OCI-LY3 (cell line): ENCODE data around the gene SOD3.

Source experiments
- H2AFZ ChIP-seq: fragments of 200-600, 300-600 bp; shearing (Covaris generic); 2 replicates; pipeline ENCODE4 v1.6.0; 2014; ENCODE audit warnings: antibody characterized with exemption, low read depth, low read length
- H3K27ac ChIP-seq: fragments of 200-600, 300-600 bp; sonication (generic); 2 replicates; pipeline ENCODE4 v1.5.1; 2014; ENCODE audit warnings: mild to moderate bottlenecking, low read length, moderate library complexity, mixed read lengths
- H3K27me3 ChIP-seq: fragments of 200-600, 300-600 bp; sonication (generic); 2 replicates; pipeline ENCODE4 v1.6.1; 2014; ENCODE audit warnings: low read depth, low read length, mixed read lengths
- H3K36me3 ChIP-seq: fragments of 200-600, 300-600 bp; sonication (generic); replicated peaks from 2 replicates; pipeline ENCODE3; 2014; ENCODE audit warnings: low read depth, low read length, mixed read lengths
- H3K4me1 ChIP-seq: fragments of 300-600, 200-600 bp; sonication (generic); 2 replicates; pipeline ENCODE4 v1.6.1; 2014; ENCODE audit warnings: low read length, mixed read lengths
- H3K4me2 ChIP-seq: fragments of 200-600, 300-600 bp; sonication (generic); 2 replicates; pipeline ENCODE4 v1.6.1; 2014; ENCODE audit warnings: low read length, mixed read lengths
- H3K4me3 ChIP-seq: fragments of 300-600, 200-600 bp; sonication (generic); 2 replicates; pipeline ENCODE4 v1.5.1; 2014; ENCODE audit warnings: antibody characterized with exemption, mild to moderate bottlenecking, low read length, moderate library complexity
- H3K79me2 ChIP-seq: fragments of 300-600, 200-600 bp; shearing (Covaris generic); 2 replicates; pipeline ENCODE4 v1.6.1; 2014; ENCODE audit warnings: mild to moderate bottlenecking, low read length, mixed read lengths
- H3K9ac ChIP-seq: fragments of 300-600, 200-600 bp; shearing (Covaris generic); 2 replicates; pipeline ENCODE4 v1.6.0; 2014; ENCODE audit warnings: mild to moderate bottlenecking, low read length, moderate library complexity
- H3K9me3 ChIP-seq: fragments of 200-600, 300-600 bp; shearing (Covaris generic); 2 replicates; pipeline ENCODE4 v1.6.1; 2014; ENCODE audit warnings: low read length, mixed read lengths; ENCODE audit not compliant: insufficient read depth
- H4K20me1 ChIP-seq: fragments of 200-600, 300-600 bp; sonication (generic); 2 replicates; pipeline ENCODE4 v1.6.1; 2016; ENCODE audit warnings: low read length, mixed read lengths; ENCODE audit not compliant: insufficient read depth
- CTCF ChIP-seq: fragments of 200-600, 300-600 bp; sonication (generic); IDR thresholded peaks from 2 replicates; pipeline ENCODE4 v1.5.1; 2014; ENCODE audit warnings: antibody characterized with exemption, low read length, low read depth
- EZH2phosphoT487 ChIP-seq: fragments of 200-600 bp; shearing (Covaris generic); IDR thresholded peaks from 2 replicates; pipeline ENCODE4 v1.6.1; 2018; ENCODE audit warnings: antibody characterized with exemption, mixed run types, low read depth

SOD3 gene

GRCh38 chr4:24845902-24846301, 50.5 kb downstream of the SOD3 start:
- H3K9me3 ChIP-seq, result no peaks in the 10 kb centered on the region
- no peaks in the 10 kb centered on the region for H3K79me2 ChIP-seq
- H3K27me3 ChIP-seq, result 0 out of 2 replicates have a peak, but pooled peaks cover 3% of the 10 kb centered on the region
- TF ChIP-seq EZH2phosphoT487 (no peak), CTCF (no peak)
- no peak overlapping the region for H3K4me2 ChIP-seq
- H4K20me1 ChIP-seq, result no peaks in the 10 kb centered on the region
- H3K4me1 ChIP-seq, result no peaks in the 10 kb centered on the region
- H3K4me3 ChIP-seq, result no peak overlapping the region
- no peak overlapping the region for H3K27ac ChIP-seq
- no peak overlapping the region for H3K9ac ChIP-seq
- H3K36me3 ChIP-seq, result no peaks in the 10 kb centered on the region
- H2AFZ ChIP-seq, result no peak overlapping the region

- Histone ChIP-seq H3K27ac (no peak overlapping the region), H3K36me3 (no peaks in the 10 kb centered on the region)
- TF ChIP-seq EZH2phosphoT487 (no peak), CTCF (no peak)
These were observed 51.3 kb downstream of the SOD3 start for GRCh38 chr4:24846716-24847115.

GRCh38 chr4:24849351-24849750, 54.0 kb downstream of the SOD3 start:
- no peak overlapping the region for H3K4me3 ChIP-seq
- no peak overlapping the region for H2AFZ ChIP-seq
- H4K20me1 ChIP-seq, result no peaks in the 10 kb centered on the region
- no peaks in the 10 kb centered on the region for H3K36me3 ChIP-seq
- H3K4me1 ChIP-seq, result no peaks in the 10 kb centered on the region
- TF ChIP-seq EZH2phosphoT487, result no peak
- no peak for TF ChIP-seq CTCF
- peaks cover 15% of the 10 kb centered on the region; the same call in 1 of the 2 replicates for H3K27me3 ChIP-seq
- no peaks in the 10 kb centered on the region for H3K79me2 ChIP-seq
- no peak overlapping the region for H3K4me2 ChIP-seq
- no peak overlapping the region for H3K27ac ChIP-seq
- no peaks in the 10 kb centered on the region for H3K9me3 ChIP-seq
- H3K9ac ChIP-seq, result no peak overlapping the region

More at GRCh38 chr4:24846716-24847115, 51.3 kb downstream of the SOD3 start:
- H3K4me1 ChIP-seq, result no peaks in the 10 kb centered on the region
- H3K4me3 ChIP-seq, result no peak overlapping the region
- no peaks in the 10 kb centered on the region for H3K79me2 ChIP-seq
- H3K9me3 ChIP-seq, result no peaks in the 10 kb centered on the region
- H3K27me3 ChIP-seq, result 0 out of 2 replicates have a peak, but pooled peaks cover 4% of the 10 kb centered on the region
- H2AFZ ChIP-seq, result no peak overlapping the region
- H3K9ac ChIP-seq, result no peak overlapping the region
- no peak overlapping the region for H3K4me2 ChIP-seq
- no peaks in the 10 kb centered on the region for H4K20me1 ChIP-seq

- Histone ChIP-seq H3K36me3 (no peaks in the 10 kb centered on the region), H3K4me1 (no peaks in the 10 kb centered on the region)
- TF ChIP-seq EZH2phosphoT487, result no peak
- TF ChIP-seq CTCF, result no peak
These were observed 54.4 kb downstream of the SOD3 start for GRCh38 chr4:24849756-24850155.

More at GRCh38 chr4:24849756-24850155, 54.4 kb downstream of the SOD3 start:
- H3K4me2 ChIP-seq, result no peak overlapping the region
- no peaks in the 10 kb centered on the region for H3K79me2 ChIP-seq
- H2AFZ ChIP-seq, result no peak overlapping the region
- H3K27me3 ChIP-seq, result peaks cover 17% of the 10 kb centered on the region; the same call in 1 of the 2 replicates
- H3K9me3 ChIP-seq, result no peaks in the 10 kb centered on the region
- no peak overlapping the region for H3K9ac ChIP-seq
- no peaks in the 10 kb centered on the region for H4K20me1 ChIP-seq
- H3K27ac ChIP-seq, result no peak overlapping the region
- H3K4me3 ChIP-seq, result no peak overlapping the region
